ENCODE results near the gene FERMT2. TPM values are rescaled to one million over a fixed set of nuclear protein-coding genes. Genes with fewer than 3 reads are reported as not detected.
A peak's percentile ranks its signal among the peaks of the same experiment; 100 is the strongest.

FERMT2 gene, protein sequence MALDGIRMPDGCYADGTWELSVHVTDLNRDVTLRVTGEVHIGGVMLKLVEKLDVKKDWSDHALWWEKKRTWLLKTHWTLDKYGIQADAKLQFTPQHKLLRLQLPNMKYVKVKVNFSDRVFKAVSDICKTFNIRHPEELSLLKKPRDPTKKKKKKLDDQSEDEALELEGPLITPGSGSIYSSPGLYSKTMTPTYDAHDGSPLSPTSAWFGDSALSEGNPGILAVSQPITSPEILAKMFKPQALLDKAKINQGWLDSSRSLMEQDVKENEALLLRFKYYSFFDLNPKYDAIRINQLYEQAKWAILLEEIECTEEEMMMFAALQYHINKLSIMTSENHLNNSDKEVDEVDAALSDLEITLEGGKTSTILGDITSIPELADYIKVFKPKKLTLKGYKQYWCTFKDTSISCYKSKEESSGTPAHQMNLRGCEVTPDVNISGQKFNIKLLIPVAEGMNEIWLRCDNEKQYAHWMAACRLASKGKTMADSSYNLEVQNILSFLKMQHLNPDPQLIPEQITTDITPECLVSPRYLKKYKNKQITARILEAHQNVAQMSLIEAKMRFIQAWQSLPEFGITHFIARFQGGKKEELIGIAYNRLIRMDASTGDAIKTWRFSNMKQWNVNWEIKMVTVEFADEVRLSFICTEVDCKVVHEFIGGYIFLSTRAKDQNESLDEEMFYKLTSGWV
- polyA plus RNA-seq (2013, experiment 1 of 2), result 85.4 TPM
- 81.6 TPM for polyA plus RNA-seq (2013, experiment 2 of 2)

DNA sequence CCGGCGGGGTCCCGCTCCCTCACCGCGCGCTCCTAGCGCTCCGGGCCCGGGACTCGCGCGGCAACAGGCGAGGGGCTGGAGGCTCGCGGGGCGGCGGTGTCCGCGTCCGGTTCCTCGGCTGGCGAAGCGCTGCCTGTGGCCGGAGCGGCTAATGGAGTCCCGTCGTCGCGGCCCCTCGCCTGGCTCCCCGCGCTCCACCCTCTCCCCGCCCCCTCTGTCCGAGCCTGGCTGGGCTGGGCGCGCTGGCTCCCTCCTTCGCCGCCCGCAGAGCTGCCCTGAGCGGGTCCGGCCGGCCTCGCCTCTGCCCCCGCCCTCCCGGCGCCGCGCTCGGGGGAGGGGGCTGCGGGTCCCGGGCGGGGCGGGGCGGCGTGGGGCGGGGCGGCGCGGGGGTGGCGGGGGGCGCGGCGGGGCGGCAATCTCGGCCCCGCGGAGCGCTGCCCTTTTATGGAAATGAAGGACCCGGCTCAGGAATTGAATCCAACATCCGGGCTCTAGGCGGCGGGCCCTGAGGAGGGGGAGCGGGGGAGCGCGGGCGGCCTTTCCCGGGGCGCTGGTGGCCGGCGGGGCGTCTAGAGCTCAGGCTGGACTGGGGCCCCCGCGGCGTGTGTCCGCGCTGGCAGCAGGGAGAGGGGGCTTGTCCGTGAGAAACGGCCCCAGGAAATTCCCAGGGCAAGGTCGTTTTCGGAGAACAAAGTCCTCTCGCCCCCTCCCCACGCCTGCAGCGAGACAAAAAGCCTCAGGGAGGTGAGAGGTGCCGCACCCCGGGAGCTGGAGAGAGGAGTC lies at the start of gene FERMT2:
TSS of gene FERMT2 (minus strand) at position 153 of the 783 bp plus-strand sequence. CDS start 482 bp downstream, outside the sequence.
- under 1% methylated on average over 93 of the region's 95 CpGs for WGBS
- H3K9ac ChIP-seq (ENCODE audit: low read depth, low read length), result peak within 1 kb of the TSS; percentile 99
- no peaks in the 10 kb centered on the region for H3K9me3 ChIP-seq (ENCODE audit: insufficient read depth, low read depth, low read length)
- peak within 1 kb of the TSS; percentile 85 for H3K4me3 ChIP-seq (ENCODE audit: low read length)
- peaks cover 45% of the 10 kb centered on the region for H3K4me1 ChIP-seq (ENCODE audit: insufficient read depth, low read length)
- H3K36me3 ChIP-seq (ENCODE audit: insufficient read depth, low read length), result peaks cover 18% of the 10 kb centered on the region
- peak within 1 kb of the TSS; percentile 100 for H3K27ac ChIP-seq (ENCODE audit: low read depth, low read length)
- H3K27me3 ChIP-seq (ENCODE audit: insufficient read depth, low read length), result no peaks in the 10 kb centered on the region

DNA sequence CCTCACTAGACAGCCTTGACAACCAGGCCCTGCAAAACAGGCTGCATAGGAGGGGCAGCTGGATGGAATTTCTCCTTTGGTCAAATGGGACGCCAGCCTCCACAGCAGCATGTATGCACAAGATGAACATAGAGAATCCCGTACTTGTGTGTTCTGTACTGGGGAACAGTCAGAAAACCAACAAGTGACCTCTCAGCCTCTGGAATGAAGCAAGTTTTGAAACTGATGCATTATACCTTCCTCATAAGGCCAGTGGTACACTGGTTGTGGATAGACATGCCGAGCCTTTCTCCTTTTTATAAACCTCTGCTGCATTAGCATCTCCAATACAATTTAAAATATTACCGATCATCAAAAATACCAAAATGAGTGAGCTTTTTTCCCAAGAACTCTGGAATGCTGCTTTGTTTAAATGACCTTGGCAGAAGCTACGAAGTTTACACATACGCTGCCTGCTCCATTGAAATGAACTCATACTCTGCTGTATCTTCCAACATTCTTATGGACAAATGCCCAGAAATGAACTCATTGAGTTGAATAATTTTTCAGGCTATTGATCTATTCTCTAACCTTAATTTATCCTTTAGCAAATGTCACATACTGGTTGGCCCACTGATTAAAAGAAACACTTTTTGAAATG lies 47.6 kb upstream of the FERMT2 start:
- H3K4me1 ChIP-seq (ENCODE audit: insufficient read depth, low read length), result no peaks in the 10 kb centered on the region
- H3K27me3 ChIP-seq (ENCODE audit: insufficient read depth, low read length), result no peaks in the 10 kb centered on the region
- WGBS, result 96% methylated on average over 6 of the region's 6 CpGs
- no peak overlapping the region for H3K9ac ChIP-seq (ENCODE audit: low read depth, low read length)
- H3K9me3 ChIP-seq (ENCODE audit: insufficient read depth, low read depth, low read length), result no peaks in the 10 kb centered on the region
- H3K36me3 ChIP-seq (ENCODE audit: insufficient read depth, low read length), result no peaks in the 10 kb centered on the region
- no peak overlapping the region for H3K27ac ChIP-seq (ENCODE audit: low read depth, low read length)
- no peak overlapping the region for H3K4me3 ChIP-seq (ENCODE audit: low read length)

- Histone ChIP-seq H3K27me3 (ENCODE audit: insufficient read depth, low read length) (no peaks in the 10 kb centered on the region), H3K27ac (ENCODE audit: low read depth, low read length) (no peak overlapping the region), H3K9ac (ENCODE audit: low read depth, low read length) (no peak overlapping the region), H3K4me3 (ENCODE audit: low read length) (no peak overlapping the region), H3K36me3 (ENCODE audit: insufficient read depth, low read length) (no peaks in the 10 kb centered on the region), H3K9me3 (ENCODE audit: insufficient read depth, low read depth, low read length) (no peaks in the 10 kb centered on the region), H3K4me1 (ENCODE audit: insufficient read depth, low read length) (no peaks in the 10 kb centered on the region)
- WGBS, result 97% methylated on average over 2 of the region's 2 CpGs
Measured at GRCh38 chr14:52996493-52996892, 45.6 kb upstream of the FERMT2 start.

DNA sequence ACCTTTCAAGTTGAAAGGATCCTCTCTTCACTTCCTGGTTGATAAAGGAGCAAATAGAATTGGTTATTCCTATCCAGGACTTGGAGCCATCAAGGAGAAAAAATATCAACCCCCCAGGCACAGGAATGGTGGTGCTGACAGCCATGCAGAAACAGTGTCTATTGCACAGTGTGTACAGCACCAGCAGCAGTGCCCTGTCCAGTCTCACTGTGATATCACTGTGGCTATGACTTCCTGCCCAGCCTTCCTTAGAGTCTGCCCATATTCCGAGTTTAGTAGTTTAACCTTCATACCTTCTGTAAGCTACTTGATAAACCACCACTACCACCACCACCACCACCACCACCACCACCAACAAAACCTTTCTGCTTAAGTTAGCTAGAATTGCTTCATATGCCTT lies 45.1 kb upstream of the FERMT2 start:
- no peak overlapping the region for H3K27ac ChIP-seq (ENCODE audit: low read depth, low read length)
- H3K9me3 ChIP-seq (ENCODE audit: insufficient read depth, low read depth, low read length), result no peaks in the 10 kb centered on the region
- H3K4me3 ChIP-seq (ENCODE audit: low read length), result no peak overlapping the region
- H3K4me1 ChIP-seq (ENCODE audit: insufficient read depth, low read length), result no peaks in the 10 kb centered on the region
- no peak overlapping the region for H3K9ac ChIP-seq (ENCODE audit: low read depth, low read length)
- no peaks in the 10 kb centered on the region for H3K36me3 ChIP-seq (ENCODE audit: insufficient read depth, low read length)
- 96% methylated on average over 1 of the region's 1 CpG for WGBS
- no peaks in the 10 kb centered on the region for H3K27me3 ChIP-seq (ENCODE audit: insufficient read depth, low read length)

- Histone ChIP-seq H3K36me3 (ENCODE audit: insufficient read depth, low read length) (no peaks in the 10 kb centered on the region), H3K9ac (ENCODE audit: low read depth, low read length) (no peak overlapping the region), H3K4me3 (ENCODE audit: low read length) (no peak overlapping the region), H3K4me1 (ENCODE audit: insufficient read depth, low read length) (no peaks in the 10 kb centered on the region), H3K27me3 (ENCODE audit: insufficient read depth, low read length) (no peaks in the 10 kb centered on the region), H3K9me3 (ENCODE audit: insufficient read depth, low read depth, low read length) (no peaks in the 10 kb centered on the region), H3K27ac (ENCODE audit: low read depth, low read length) (no peak overlapping the region)
- 83% methylated on average over 1 of the region's 1 CpG for WGBS
Measured at GRCh38 chr14:52992236-52992870, 41.5 kb upstream of the FERMT2 start.

DNA sequence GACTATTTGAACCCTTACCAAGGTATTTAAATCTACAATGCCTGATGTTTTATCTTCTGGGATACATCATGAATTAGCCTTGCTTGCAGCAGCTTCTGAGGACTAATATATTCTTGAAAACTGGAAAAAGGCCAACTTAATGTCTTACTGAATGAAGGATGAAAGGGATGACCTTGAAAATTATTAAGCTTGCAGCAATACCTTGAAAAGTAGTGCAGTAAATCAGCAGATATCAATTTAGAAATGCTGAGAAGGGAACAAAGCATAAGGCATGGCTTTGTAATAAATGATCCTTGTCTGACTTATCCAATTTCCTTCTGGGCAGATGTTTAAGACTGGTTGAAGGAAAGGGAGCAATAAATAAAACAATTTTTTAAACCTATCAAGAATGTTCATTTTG lies 37.3 kb upstream of the FERMT2 start:
- Histone ChIP-seq H3K4me3 (ENCODE audit: low read length) (no peak overlapping the region), H3K36me3 (ENCODE audit: insufficient read depth, low read length) (no peaks in the 10 kb centered on the region), H3K4me1 (ENCODE audit: insufficient read depth, low read length) (no peaks in the 10 kb centered on the region), H3K27me3 (ENCODE audit: insufficient read depth, low read length) (no peaks in the 10 kb centered on the region), H3K9me3 (ENCODE audit: insufficient read depth, low read depth, low read length) (no peaks in the 10 kb centered on the region), H3K27ac (ENCODE audit: low read depth, low read length) (no peak overlapping the region), H3K9ac (ENCODE audit: low read depth, low read length) (no peak overlapping the region)

DNA sequence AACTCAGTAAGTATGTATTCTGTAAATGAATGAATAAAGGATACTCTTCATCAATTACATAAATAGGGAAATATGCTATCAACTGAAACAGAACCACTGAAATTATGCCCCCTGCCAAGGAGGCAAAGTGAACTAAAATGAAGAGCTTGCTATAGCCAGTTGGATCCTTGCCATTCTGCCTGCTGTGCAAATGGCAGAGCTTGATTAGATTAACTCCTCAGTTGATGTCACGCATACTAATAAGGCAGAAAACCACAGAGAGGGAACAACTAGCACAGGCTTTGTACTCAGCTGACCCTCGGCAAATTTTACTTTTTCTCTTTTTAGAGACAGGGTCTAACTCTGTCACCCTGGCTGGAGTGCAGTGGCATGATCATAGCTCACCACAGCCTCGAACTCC lies 36.7 kb upstream of the FERMT2 start:
- no peaks in the 10 kb centered on the region for H3K4me1 ChIP-seq (ENCODE audit: insufficient read depth, low read length)
- no peaks in the 10 kb centered on the region for H3K27me3 ChIP-seq (ENCODE audit: insufficient read depth, low read length)
- H3K9ac ChIP-seq (ENCODE audit: low read depth, low read length), result no peak overlapping the region
- H3K27ac ChIP-seq (ENCODE audit: low read depth, low read length), result no peak overlapping the region
- H3K4me3 ChIP-seq (ENCODE audit: low read length), result no peak overlapping the region
- no peaks in the 10 kb centered on the region for H3K36me3 ChIP-seq (ENCODE audit: insufficient read depth, low read length)
- WGBS, result 80% methylated on average over 3 of the region's 3 CpGs
- no peaks in the 10 kb centered on the region for H3K9me3 ChIP-seq (ENCODE audit: insufficient read depth, low read depth, low read length)

DNA sequence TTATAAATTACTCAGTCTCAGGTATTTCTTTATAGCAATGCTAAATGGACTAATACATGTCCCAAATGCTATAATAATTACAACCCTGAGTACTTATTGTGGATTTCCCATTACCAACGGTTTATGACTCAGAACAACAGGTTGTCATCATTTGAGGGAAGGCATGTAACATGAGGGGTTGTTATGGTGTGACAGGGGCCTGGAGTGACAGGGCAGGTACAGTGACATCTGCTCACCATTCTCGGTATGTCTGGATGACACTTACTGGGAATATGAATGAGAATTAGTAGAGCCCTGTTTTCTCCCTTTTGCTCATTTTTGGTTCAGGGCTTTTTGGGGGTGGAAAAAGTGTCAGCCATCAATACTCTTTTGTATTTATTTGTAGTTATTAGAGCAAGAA lies 36.2 kb upstream of the FERMT2 start:
- Histone ChIP-seq H3K9ac (ENCODE audit: low read depth, low read length) (no peak overlapping the region), H3K27me3 (ENCODE audit: insufficient read depth, low read length) (no peaks in the 10 kb centered on the region), H3K27ac (ENCODE audit: low read depth, low read length) (no peak overlapping the region), H3K36me3 (ENCODE audit: insufficient read depth, low read length) (no peaks in the 10 kb centered on the region), H3K9me3 (ENCODE audit: insufficient read depth, low read depth, low read length) (no peaks in the 10 kb centered on the region), H3K4me1 (ENCODE audit: insufficient read depth, low read length) (no peaks in the 10 kb centered on the region), H3K4me3 (ENCODE audit: low read length) (no peak overlapping the region)
- WGBS, result 67% methylated on average over 2 of the region's 2 CpGs

GRCh38 chr14:52977798-52978197 lies 26.9 kb upstream of the FERMT2 start:
- H3K4me1 ChIP-seq (ENCODE audit: insufficient read depth, low read length), result no peaks in the 10 kb centered on the region
- H3K4me3 ChIP-seq (ENCODE audit: low read length), result no peak overlapping the region
- WGBS, result 95% methylated on average over 3 of the region's 3 CpGs
- H3K36me3 ChIP-seq (ENCODE audit: insufficient read depth, low read length), result no peaks in the 10 kb centered on the region
- no peak overlapping the region for H3K27ac ChIP-seq (ENCODE audit: low read depth, low read length)
- no peaks in the 10 kb centered on the region for H3K27me3 ChIP-seq (ENCODE audit: insufficient read depth, low read length)
- H3K9me3 ChIP-seq (ENCODE audit: insufficient read depth, low read depth, low read length), result no peaks in the 10 kb centered on the region
- H3K9ac ChIP-seq (ENCODE audit: low read depth, low read length), result no peak overlapping the region

- Histone ChIP-seq H3K27me3 (ENCODE audit: insufficient read depth, low read length) (no peaks in the 10 kb centered on the region), H3K9ac (ENCODE audit: low read depth, low read length) (no peak overlapping the region), H3K9me3 (ENCODE audit: insufficient read depth, low read depth, low read length) (no peaks in the 10 kb centered on the region), H3K36me3 (ENCODE audit: insufficient read depth, low read length) (no peaks in the 10 kb centered on the region), H3K4me1 (ENCODE audit: insufficient read depth, low read length) (no peaks in the 10 kb centered on the region), H3K4me3 (ENCODE audit: low read length) (no peak overlapping the region), H3K27ac (ENCODE audit: low read depth, low read length) (no peak overlapping the region)
Measured at GRCh38 chr14:52974406-52974805, 23.6 kb upstream of the FERMT2 start.
